Stomach (tissue), 4 donors: ENCODE results near the gene GPBP1.

Experiments used
- EP300 ChIP-seq: sonication (generic); formaldehyde crosslinking; IDR thresholded peaks from one replicate; pipeline ENCODE4 v1.6.1; 2017; ENCODE audit warnings: antibody characterized with exemption
- POLR2A ChIP-seq, 4 donors: fragments of 450-650 bp; IDR thresholded peaks; one replicate each; pipeline ENCODE4 v1.6.1; 2016; ENCODE audit warnings: antibody characterized with exemption in 4 of 4, control low read depth in 2 of 4, mild to moderate bottlenecking in 1 of 4, moderate library complexity in 1 of 4
- POLR2AphosphoS5 ChIP-seq, 3 donors: sonication (generic); formaldehyde crosslinking; IDR thresholded peaks; one replicate each; pipeline ENCODE4 v1.6.1; 2016; ENCODE audit warnings: antibody characterized with exemption in 3 of 3
- TF ChIP-seq, protein P1 (sequence below), 7 experiments: fragments of 450-650 bp in 4 of 7; fragments of 200-600 bp in 3 of 7; sonication (generic) in 3 of 7; IDR thresholded peaks; one replicate each; pipeline ENCODE4 v1.5.1; 2016 to 2019; ENCODE audit warnings: antibody characterized with exemption in 7 of 7, control low read depth in 2 of 7, mild to moderate bottlenecking in 1 of 7

- TF ChIP-seq, protein P1, sequence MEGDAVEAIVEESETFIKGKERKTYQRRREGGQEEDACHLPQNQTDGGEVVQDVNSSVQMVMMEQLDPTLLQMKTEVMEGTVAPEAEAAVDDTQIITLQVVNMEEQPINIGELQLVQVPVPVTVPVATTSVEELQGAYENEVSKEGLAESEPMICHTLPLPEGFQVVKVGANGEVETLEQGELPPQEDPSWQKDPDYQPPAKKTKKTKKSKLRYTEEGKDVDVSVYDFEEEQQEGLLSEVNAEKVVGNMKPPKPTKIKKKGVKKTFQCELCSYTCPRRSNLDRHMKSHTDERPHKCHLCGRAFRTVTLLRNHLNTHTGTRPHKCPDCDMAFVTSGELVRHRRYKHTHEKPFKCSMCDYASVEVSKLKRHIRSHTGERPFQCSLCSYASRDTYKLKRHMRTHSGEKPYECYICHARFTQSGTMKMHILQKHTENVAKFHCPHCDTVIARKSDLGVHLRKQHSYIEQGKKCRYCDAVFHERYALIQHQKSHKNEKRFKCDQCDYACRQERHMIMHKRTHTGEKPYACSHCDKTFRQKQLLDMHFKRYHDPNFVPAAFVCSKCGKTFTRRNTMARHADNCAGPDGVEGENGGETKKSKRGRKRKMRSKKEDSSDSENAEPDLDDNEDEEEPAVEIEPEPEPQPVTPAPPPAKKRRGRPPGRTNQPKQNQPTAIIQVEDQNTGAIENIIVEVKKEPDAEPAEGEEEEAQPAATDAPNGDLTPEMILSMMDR (IDR thresholded peaks at IDR 0.05), result no peak
- TF ChIP-seq POLR2A (IDR thresholded peaks at IDR 0.05), result no peak
- TF ChIP-seq POLR2AphosphoS5 (IDR thresholded peaks at IDR 0.05), result no peak
- TF ChIP-seq EP300, result no peak
Measured at GRCh38 chr5:57215629-57216195, 41.9 kb downstream of the GPBP1 start.
